Head of caudate nucleus (tissue), 42 donors: ENCODE data around the gene RAP1GAP.

Experiments
- DNase-seq, 42 donors: peaks; one replicate each; pipeline versions ENCODE4 v3.0.0 to v3.0.0-alpha.2; 2020 to 2021; ENCODE audit warnings: mixed read lengths in 7 of 42
- intact Hi-C: fragments of 100-400 bp; cut with DNase I; formaldehyde crosslinking; loops from one replicate; pipeline ENCODE4 v1.15.0; 2022

The RAP1GAP gene

GRCh38 chr1:21622466-21623315, 46.5 kb downstream of the RAP1GAP start:
- intact Hi-C loops, result loop anchor here (5.0 kb wide), 1 partner anchor 35 kb away; no protein-coding TSS in a partner anchor
- DNase-seq, result peak in 18 of 42 donors; percentile 22 to 71 (median 50)

- intact Hi-C loops, result loop anchor here (5.0 kb wide), 1 partner anchor 35 kb away; no protein-coding TSS in a partner anchor
- DNase-seq, result no peak
These were observed 47.3 kb downstream of the RAP1GAP start for GRCh38 chr1:21621761-21622436.

- DNase-seq, result no peak
- intact Hi-C loops, result loop anchor here (5.0 kb wide), 1 partner anchor 36 kb away; no protein-coding TSS in a partner anchor
These were observed 48.1 kb downstream of the RAP1GAP start for GRCh38 chr1:21621051-21621450.

GRCh38 chr1:21620496-21620895, 48.7 kb downstream of the RAP1GAP start:
- peak in 34 of 42 donors; percentile 32 to 80 (median 57) for DNase-seq
- intact Hi-C loops, result loop anchor here (5.0 kb wide), 1 partner anchor 37 kb away; no protein-coding TSS in a partner anchor

- peak in 1 of 42 donors; percentile 41 for DNase-seq
- intact Hi-C loops, result loop anchor here (5.0 kb wide), 1 partner anchor 37 kb away; no protein-coding TSS in a partner anchor
These were observed 49.1 kb downstream of the RAP1GAP start for GRCh38 chr1:21620011-21620410.

GRCh38 chr1:21619375-21619947, 49.7 kb downstream of the RAP1GAP start:
- intact Hi-C loops, result no loop called here
- no peak for DNase-seq

GRCh38 chr1:21618561-21619374, 50.4 kb downstream of the RAP1GAP start:
- intact Hi-C loops, result no loop called here
- peak in 4 of 42 donors; percentile 25 to 65 (median 41) for DNase-seq

- intact Hi-C loops, result no loop called here
- no peak for DNase-seq
These were observed 51.1 kb downstream of the RAP1GAP start for GRCh38 chr1:21618059-21618458.

- intact Hi-C loops, result no loop called here
- no peak for DNase-seq
These were observed 51.9 kb downstream of the RAP1GAP start for GRCh38 chr1:21617126-21617738.

GRCh38 chr1:21616372-21616771, 52.8 kb downstream of the RAP1GAP start:
- DNase-seq, result no peak
- intact Hi-C loops, result no loop called here

GRCh38 chr1:21614419-21615115, 54.6 kb downstream of the RAP1GAP start:
- no peak for DNase-seq
- intact Hi-C loops, result no loop called here

- intact Hi-C loops, result no loop called here
- no peak for DNase-seq
These were observed 55.9 kb downstream of the RAP1GAP start for GRCh38 chr1:21613072-21613867.

- intact Hi-C loops, result no loop called here
- DNase-seq, result no peak
These were observed 57.1 kb downstream of the RAP1GAP start for GRCh38 chr1:21612057-21612456.

- peak in 7 of 42 donors; percentile 42 to 59 (median 48) for DNase-seq
- intact Hi-C loops, result no loop called here
These were observed 58.0 kb downstream of the RAP1GAP start for GRCh38 chr1:21610989-21611785.

GRCh38 chr1:21610027-21610426, 59.1 kb downstream of the RAP1GAP start:
- intact Hi-C loops, result no loop called here
- DNase-seq, result no peak

GRCh38 chr1:21608798-21609197, 60.4 kb downstream of the RAP1GAP start:
- DNase-seq, result no peak
- intact Hi-C loops, result no loop called here
